Lung (tissue), 12 donors: ENCODE results near the gene SIRPG. TPM values are rescaled to one million over a fixed set of nuclear protein-coding genes. Genes with fewer than 3 reads are reported as not detected.

ENCODE experiments used
- ATAC-seq: fragments of 200-7000 bp; cut with Tn5 transposase; one replicate; pipeline ENCODE4 v1.9.1; 2020; ENCODE audit warnings: moderate number of reproducible peaks; ENCODE audit not compliant: insufficient read depth, low FRiP score
- DNase-seq, 3 donors: peaks; one replicate each; pipeline ENCODE4 v3.0.0-alpha.2; 2013 to 2017
- H3K27ac ChIP-seq, 2 donors: one replicate each; pipeline ENCODE4 v1.5.1; 2013; ENCODE audit warnings: mild to moderate bottlenecking in 2 of 2, moderate library complexity in 2 of 2, control low read depth in 1 of 2, inconsistent platforms in 1 of 2, low read depth in 1 of 2, low read length in 1 of 2
- H3K27me3 ChIP-seq, 3 donors: one replicate each; pipeline ENCODE4 v1.5.1; 2013; ENCODE audit warnings: low read length in 2 of 3; ENCODE audit not compliant: control insufficient read depth in 3 of 3, insufficient read depth in 3 of 3
- H3K36me3 ChIP-seq, 4 donors: one replicate each; pipeline ENCODE4 v1.5.1; 2013; ENCODE audit warnings: low read length in 4 of 4, mild to moderate bottlenecking in 1 of 4, moderate library complexity in 1 of 4; ENCODE audit not compliant: control insufficient read depth in 4 of 4, insufficient read depth in 4 of 4
- H3K4me1 ChIP-seq, 5 donors: one replicate each; pipeline ENCODE4 v1.5.1; 2013; ENCODE audit warnings: low read length in 5 of 5, mild to moderate bottlenecking in 2 of 5, moderate library complexity in 1 of 5; ENCODE audit not compliant: control insufficient read depth in 5 of 5, insufficient read depth in 5 of 5
- H3K4me3 ChIP-seq: one replicate; pipeline ENCODE4 v1.5.1; 2013; ENCODE audit warnings: mild to moderate bottlenecking, control low read depth, moderate library complexity
- H3K9ac ChIP-seq, 2 donors: one replicate each; pipeline ENCODE4 v1.5.1; 2013; ENCODE audit warnings: low read length in 2 of 2, control low read depth in 1 of 2; ENCODE audit not compliant: insufficient read depth in 1 of 2
- H3K9me3 ChIP-seq, 4 donors: one replicate each; pipeline ENCODE4 v1.5.1; 2013; ENCODE audit warnings: low read length in 3 of 4, mild to moderate bottlenecking in 1 of 4, moderate library complexity in 1 of 4; ENCODE audit not compliant: control insufficient read depth in 4 of 4, insufficient read depth in 3 of 4
- CTCF ChIP-seq: IDR thresholded peaks from 2 replicates; pipeline ENCODE4 v1.5.1; 2012; ENCODE audit warnings: mild to moderate bottlenecking; ENCODE audit errors: control extremely low read depth, extremely low read depth
- WGBS, 2 donors: extraction: QIAGEN DNeasy Blood & Tissue Kit; methylation state at CpG; one replicate each; pipeline ENCODE4 v1.1.7; 2013; 5-methylcytosine and 5-hydroxymethylcytosine counted together
- polyA plus RNA-seq, 2 donors: library from polyadenylated mRNA; stranded (reverse); fragments of 200-250 nt; gene quantifications; one replicate each; pipeline ENCODE4 v1.2.1, GENCODE V29; 2013
- total RNA-seq, 2 donors: library from RNA; depleted of rRNA in 1 of 2; stranded (reverse); fragments of >200 nt in 1 of 2; gene quantifications; one replicate each; pipeline ENCODE4 v1.2.1, GENCODE V29; 2014 to 2021
- donor health status: control.
- donor health status: control.
- donor health status: Bipolar disorder and iron deficiency.
- donor health status: healthy.
- donor health status: DM: yes; HTN: yes; CAD: no.

The SIRPG gene
- total and polyA plus RNA-seq, 4 donors: 0.28 to 1.8 (median 0.76) TPM

- Histone ChIP-seq H3K4me1 (no peaks in the 10 kb centered on the region), H3K4me3 (no peak overlapping the region), H3K36me3 (no peaks in the 10 kb centered on the region), H3K27ac (no peak overlapping the region), H3K9ac (no peak overlapping the region), H3K27me3 (peaks cover 0 to 8% (median 0%) of the 10 kb centered on the region in 3 donors), H3K9me3 (peaks cover 0 to 2% (median 0%) of the 10 kb centered on the region in 4 donors)
- WGBS, 2 donors: 24 to 48% methylated on average over 2 of the region's 2 CpGs
- DNase-seq (no peak), ATAC-seq (no peak)
- no peak for TF ChIP-seq CTCF
These were observed 6.3 kb upstream of the SIRPG start for GRCh38 chr20:1663917-1664316.

DNA sequence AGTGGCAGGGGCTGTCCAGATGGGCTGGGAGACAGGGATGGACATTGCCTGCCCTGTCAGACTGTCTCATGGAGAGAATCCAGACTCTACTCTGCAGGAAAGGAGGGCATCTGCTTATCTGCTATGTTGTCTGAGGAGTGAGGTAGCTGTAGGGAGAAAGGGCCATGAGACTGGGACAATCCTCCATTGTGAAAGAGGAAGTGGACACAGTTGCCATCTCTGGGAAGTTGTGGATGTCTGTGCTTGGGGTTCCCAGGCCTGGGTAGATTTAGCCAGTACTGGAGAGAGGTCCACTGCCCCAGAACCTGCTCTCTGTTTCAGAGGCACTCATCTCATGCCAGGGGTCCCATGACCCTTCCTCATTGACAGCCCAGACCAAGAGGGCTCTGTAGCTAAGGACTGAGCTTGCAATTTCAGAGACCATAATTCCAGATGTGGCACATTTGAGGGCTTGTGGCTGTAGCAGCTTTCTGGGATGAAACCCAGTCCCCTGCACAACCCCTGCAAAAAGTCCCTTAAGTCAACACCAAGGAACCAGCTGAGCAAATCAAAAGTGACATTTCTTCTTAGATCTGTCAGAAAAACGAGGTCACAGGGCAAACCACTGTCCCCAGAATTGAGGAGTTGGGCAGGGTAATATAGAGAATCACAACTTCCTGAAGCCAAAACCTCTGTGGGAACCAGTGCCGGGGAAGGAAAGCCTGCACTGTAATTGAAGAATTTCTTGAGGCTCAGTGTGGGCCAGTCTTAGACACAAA is 4.1 kb upstream of the SIRPG start:
- no peak overlapping the region for H3K4me3 ChIP-seq
- no peak overlapping the region for H3K27ac ChIP-seq
- no peaks in the 10 kb centered on the region for H3K4me1 ChIP-seq
- peaks cover 0 to 6% (median 0%) of the 10 kb centered on the region in 4 donors for H3K9me3 ChIP-seq
- ATAC-seq: no peak
- no peak overlapping the region for H3K9ac ChIP-seq
- no peak for TF ChIP-seq CTCF
- peaks cover 0 to 10% (median 0%) of the 10 kb centered on the region in 3 donors for H3K27me3 ChIP-seq
- no peaks in the 10 kb centered on the region for H3K36me3 ChIP-seq
- WGBS, 2 donors: 20 to 31% methylated on average over 2 of the region's 2 CpGs
- no peak for DNase-seq

DNA sequence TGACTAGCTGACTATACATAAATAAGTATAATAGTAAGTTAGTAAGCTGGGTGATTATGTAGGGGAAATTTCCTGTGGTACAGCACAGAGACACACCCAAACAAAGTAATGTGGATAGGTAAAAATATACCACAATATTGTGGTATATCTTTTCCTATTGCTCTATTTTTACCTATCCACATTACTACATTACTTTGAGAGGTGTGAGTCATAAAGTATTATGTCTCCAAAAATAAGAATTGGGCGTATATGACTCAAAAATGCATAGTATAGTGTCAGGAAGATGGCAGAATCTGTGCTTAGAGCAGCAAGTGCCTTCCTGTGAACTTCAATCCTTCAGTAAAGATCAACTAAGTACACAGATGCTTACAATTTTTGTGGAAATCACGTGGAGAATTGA is 2.7 kb upstream of the SIRPG start:
- H3K36me3 ChIP-seq: no peaks in the 10 kb centered on the region
- H3K4me1 ChIP-seq: no peaks in the 10 kb centered on the region
- no peak overlapping the region for H3K27ac ChIP-seq
- H3K9me3 ChIP-seq: peaks cover 0 to 6% (median 0%) of the 10 kb centered on the region in 4 donors
- WGBS, 2 donors: 51 to 62% methylated on average over 2 of the region's 2 CpGs
- peaks cover 0 to 10% (median 0%) of the 10 kb centered on the region in 3 donors for H3K27me3 ChIP-seq
- DNase-seq (no peak), ATAC-seq (no peak)
- TF ChIP-seq CTCF: no peak
- no peak overlapping the region for H3K4me3 ChIP-seq
- H3K9ac ChIP-seq: no peak overlapping the region
